Karpas-422 (cell line): ENCODE results near the gene USP4. TPM values are rescaled to one million over a fixed set of nuclear protein-coding genes. Genes with fewer than 3 reads are reported as not detected.
"Not testable (repeated sequence)": the region's sequence is repeated elsewhere in the genome, so short reads cannot be mapped to it uniquely, and the experiment has no call there.

ENCODE experiments used
- DNase-seq: peaks from one replicate; pipeline ENCODE4 v3.0.0-alpha.2; 2015
- H2AFZ ChIP-seq: fragments of 200-600 bp; sonication (generic); 2 replicates; pipeline ENCODE4 v1.6.1; 2014; ENCODE audit warnings: antibody characterized with exemption, low read length, mixed read lengths
- H3K27ac ChIP-seq: fragments of 200-600 bp; sonication (generic); 2 replicates; pipeline ENCODE4 v1.5.1; 2014; ENCODE audit warnings: mild to moderate bottlenecking, low read length, moderate library complexity
- H3K27me3 ChIP-seq: fragments of 200-600 bp; sonication (generic); 2 replicates; pipeline ENCODE4 v1.6.1; 2014; ENCODE audit warnings: low read length, mixed read lengths
- H3K36me3 ChIP-seq: fragments of 200-600 bp; sonication (generic); 2 replicates; pipeline ENCODE4 v1.6.1; 2014; ENCODE audit warnings: low read length, mixed read lengths; ENCODE audit not compliant: insufficient read depth
- H3K4me1 ChIP-seq: fragments of 200-600 bp; sonication (generic); 2 replicates; pipeline ENCODE4 v1.6.1; 2014; ENCODE audit warnings: mild to moderate bottlenecking, low read length, mixed read lengths
- H3K4me2 ChIP-seq: fragments of 200-600 bp; sonication (generic); 2 replicates; pipeline ENCODE4 v1.6.1; 2014; ENCODE audit warnings: low read length, low read depth, mild to moderate bottlenecking; ENCODE audit not compliant: poor library complexity, severe bottlenecking
- H3K4me3 ChIP-seq: fragments of 200-600 bp; sonication (generic); 2 replicates; pipeline ENCODE4 v1.5.1; 2014; ENCODE audit warnings: mild to moderate bottlenecking, antibody characterized with exemption, low read length, mixed read lengths
- H3K79me2 ChIP-seq: fragments of 200-600 bp; sonication (generic); 2 replicates; pipeline ENCODE4 v1.6.1; 2014; ENCODE audit warnings: mild to moderate bottlenecking, low read length, mixed read lengths
- H3K9ac ChIP-seq: fragments of 200-600 bp; sonication (generic); 2 replicates; pipeline ENCODE4 v1.6.0; 2014; ENCODE audit warnings: low read length
- H3K9me2 ChIP-seq: fragments of 200-600 bp; sonication (generic), shearing (Covaris generic); replicated peaks from 2 replicates; pipeline ENCODE4 v1.6.0; 2014; ENCODE audit warnings: mild to moderate bottlenecking, low read length, moderate library complexity; ENCODE audit not compliant: insufficient read depth
- H3K9me3 ChIP-seq: fragments of 300-700, 200-600 bp; sonication (generic); 2 replicates; pipeline ENCODE4 v1.6.1; 2014; ENCODE audit warnings: low read length, mixed read lengths
- H4K20me1 ChIP-seq: fragments of 200-600 bp; sonication (generic); 2 replicates; pipeline ENCODE4 v1.6.1; 2014; ENCODE audit warnings: mild to moderate bottlenecking, antibody characterized with exemption, low read length, low read depth; ENCODE audit not compliant: insufficient read depth
- small RNA-seq: library from RNA; depleted of rRNA; stranded (forward); fragments of <200 nt; gene quantifications from one replicate; pipeline ENCODE3, GENCODE V24; 2014
- total RNA-seq: library from RNA; depleted of rRNA; stranded (reverse); fragments of >200 nt; shearing (Covaris generic); gene quantifications from 2 replicates; pipeline ENCODE4 v1.2.3, GENCODE V29; 2014; ENCODE audit warnings: low replicate concordance; rRNA removed

Gene USP4
- total RNA-seq, 1 experiment from 2014 or later, result 30.0 TPM

DNA sequence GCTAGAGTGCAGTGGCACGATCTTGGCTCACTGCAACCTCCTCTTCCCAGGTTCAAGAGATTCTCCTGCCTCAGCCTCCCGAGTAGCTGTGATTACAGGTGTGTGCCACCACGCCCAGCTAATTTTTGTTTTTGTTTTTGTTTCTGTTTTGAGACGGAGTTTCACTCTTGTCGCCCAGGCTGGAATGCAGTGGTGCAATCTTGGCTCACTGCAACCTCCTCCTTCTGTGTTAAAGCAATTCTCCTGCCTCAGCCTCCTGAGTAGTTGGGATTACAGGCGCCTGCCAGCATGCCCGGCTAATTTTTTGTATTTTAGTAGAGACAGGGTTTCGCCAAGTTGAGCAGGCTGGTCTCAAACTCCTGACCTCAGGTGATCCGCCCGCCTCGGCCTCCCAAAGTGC, 99.8 kb downstream of the USP4 start:
- H3K9me2 ChIP-seq, H3K36me3 ChIP-seq, DNase-seq, H2AFZ ChIP-seq, H3K27me3 ChIP-seq, H3K4me2 ChIP-seq, H4K20me1 ChIP-seq, H3K4me3 ChIP-seq, H3K79me2 ChIP-seq, H3K27ac ChIP-seq, H3K9me3 ChIP-seq, H3K9ac ChIP-seq: not testable (repeated sequence)
- peaks cover 12% of the 10 kb centered on the region for H3K4me1 ChIP-seq

DNA sequence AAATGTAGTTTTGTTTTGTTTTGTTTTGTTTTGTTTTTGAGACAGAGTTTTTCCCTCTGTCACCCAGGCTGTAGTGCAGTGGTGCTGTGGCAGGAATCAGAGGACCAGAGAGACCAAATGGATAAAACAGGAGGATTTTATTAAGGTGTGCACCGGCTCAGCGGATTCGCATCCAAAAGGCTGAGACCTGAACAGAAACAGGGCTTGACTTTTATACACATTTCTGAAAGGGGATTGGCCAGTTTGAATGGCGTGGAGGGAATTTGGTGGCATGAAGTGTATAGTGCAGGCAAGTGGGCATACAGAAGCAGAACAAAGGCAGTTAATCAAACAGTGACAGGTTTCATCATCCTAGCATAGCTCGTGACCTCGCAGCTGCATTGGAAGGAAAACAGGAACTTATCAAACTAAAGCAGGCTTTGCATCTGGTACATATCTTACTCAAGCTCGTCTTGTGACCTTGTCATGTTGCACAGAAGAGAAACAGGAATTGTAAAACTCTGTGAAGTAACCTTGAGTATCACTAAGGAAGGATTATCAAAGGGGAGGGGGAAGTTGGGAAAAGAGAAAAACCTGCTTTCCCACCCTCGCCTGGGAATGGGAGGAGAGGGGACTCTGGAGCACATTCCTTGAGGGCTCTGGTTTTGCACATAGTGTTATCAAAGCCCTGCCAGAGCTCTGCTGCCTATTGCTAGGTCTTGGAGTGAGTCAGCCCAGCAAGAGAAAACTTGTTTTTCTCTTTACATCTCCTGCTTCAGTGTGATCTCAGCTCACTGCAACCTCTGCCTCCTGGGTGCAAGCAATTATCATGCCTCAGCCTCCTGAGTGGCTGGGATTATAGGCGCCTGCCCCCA, 101.4 kb downstream of the USP4 start:
- H3K9me2 ChIP-seq, result no peaks in the 10 kb centered on the region
- peak overlapping the region; percentile 39; the same call in 1 of the 2 replicates for H3K4me3 ChIP-seq
- peak overlapping the region; percentile 58 for H3K9ac ChIP-seq
- no peaks in the 10 kb centered on the region for H4K20me1 ChIP-seq
- H3K9me3 ChIP-seq, result peaks cover 12% of the 10 kb centered on the region
- peaks cover 12% of the 10 kb centered on the region for H3K4me1 ChIP-seq
- H3K36me3 ChIP-seq, result no peaks in the 10 kb centered on the region
- no peaks in the 10 kb centered on the region for H3K27me3 ChIP-seq
- DNase-seq, result peak; percentile 82
- H3K27ac ChIP-seq, result peak overlapping the region; percentile 92
- peak overlapping the region; percentile 91; the same call in 1 of the 2 replicates for H2AFZ ChIP-seq
- peak overlapping the region; percentile 44 for H3K4me2 ChIP-seq
- no peaks in the 10 kb centered on the region for H3K79me2 ChIP-seq

DNA sequence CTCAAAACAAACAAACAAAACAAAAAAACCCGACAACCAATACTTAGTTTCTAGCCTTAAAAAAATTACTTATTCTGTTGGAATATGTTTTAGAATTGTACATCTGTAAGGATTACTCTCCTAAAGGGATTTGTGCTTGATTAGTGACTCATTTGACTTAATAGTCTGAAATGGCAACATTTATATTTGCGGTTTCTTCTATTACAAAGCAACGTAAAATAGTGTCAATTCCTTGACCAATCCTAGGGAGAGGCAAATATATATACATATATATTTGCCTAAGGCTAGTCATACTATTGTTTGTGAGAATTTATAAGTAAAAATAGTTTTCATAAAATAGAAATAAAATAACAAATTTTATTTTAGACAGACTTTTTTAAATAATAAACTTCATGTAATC, 102.5 kb downstream of the USP4 start:
- Histone ChIP-seq H3K36me3 (no peaks in the 10 kb centered on the region), H3K4me3 (no peak overlapping the region), H2AFZ (no peak overlapping the region), H3K9me2 (no peaks in the 10 kb centered on the region), H3K27me3 (no peaks in the 10 kb centered on the region), H3K4me1 (peaks cover 12% of the 10 kb centered on the region), H3K9ac (no peak overlapping the region), H3K79me2 (no peaks in the 10 kb centered on the region), H4K20me1 (no peaks in the 10 kb centered on the region), H3K4me2 (no peak overlapping the region), H3K27ac (no peak overlapping the region), H3K9me3 (peaks cover 19% of the 10 kb centered on the region)
- no peak for DNase-seq

DNA sequence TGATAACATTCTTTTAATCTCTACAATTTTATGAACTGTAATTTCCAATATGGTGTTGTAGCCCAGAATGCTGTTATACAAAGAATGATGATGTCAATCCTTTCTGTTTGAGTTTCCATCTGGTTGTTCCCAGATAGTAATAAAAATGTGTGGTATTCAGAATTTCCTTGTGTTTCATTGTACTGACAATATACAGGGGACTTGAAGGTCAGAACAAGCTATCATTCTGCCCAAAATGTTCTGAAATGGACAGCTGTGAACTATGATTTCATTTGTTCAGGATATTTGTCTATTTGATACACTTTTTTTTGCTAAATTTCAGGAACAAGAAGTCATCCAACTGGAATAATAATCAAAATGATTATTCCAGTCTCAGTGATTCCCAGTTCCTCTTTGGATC, 103.6 kb downstream of the USP4 start:
- H4K20me1 ChIP-seq, result no peaks in the 10 kb centered on the region
- no peaks in the 10 kb centered on the region for H3K9me2 ChIP-seq
- no peak for DNase-seq
- H3K27ac ChIP-seq, result no peak overlapping the region
- no peaks in the 10 kb centered on the region for H3K36me3 ChIP-seq
- H3K9me3 ChIP-seq, result peaks cover 19% of the 10 kb centered on the region
- H3K9ac ChIP-seq, result no peak overlapping the region
- no peak overlapping the region for H2AFZ ChIP-seq
- H3K27me3 ChIP-seq, result no peaks in the 10 kb centered on the region
- H3K4me1 ChIP-seq, result peaks cover 12% of the 10 kb centered on the region
- no peak overlapping the region for H3K4me2 ChIP-seq
- no peak overlapping the region for H3K4me3 ChIP-seq
- no peaks in the 10 kb centered on the region for H3K79me2 ChIP-seq

DNA sequence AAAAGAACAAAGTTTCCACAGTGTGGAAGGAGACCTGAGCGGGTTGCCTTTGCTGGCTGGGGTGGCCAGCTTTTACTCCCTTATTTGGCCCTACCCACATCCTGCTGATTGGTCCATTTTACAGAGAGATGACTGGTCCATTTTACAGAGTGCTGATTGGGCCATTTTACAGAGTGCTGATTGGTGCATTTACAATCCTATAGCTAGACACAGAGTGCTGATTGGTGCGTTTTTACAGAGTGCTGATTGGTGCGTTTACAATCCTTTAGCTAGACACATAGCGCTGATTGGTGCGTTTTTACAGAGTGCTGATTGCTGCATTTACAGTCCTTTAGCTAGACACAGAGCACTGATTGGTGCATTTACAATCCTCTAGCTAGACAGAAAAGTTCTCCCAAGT, 111.0 kb downstream of the USP4 start:
- not testable (repeated sequence) for H3K36me3 ChIP-seq, H3K9ac ChIP-seq, H3K4me3 ChIP-seq, H4K20me1 ChIP-seq, H2AFZ ChIP-seq, H3K79me2 ChIP-seq, H3K9me2 ChIP-seq, H3K4me1 ChIP-seq, H3K27ac ChIP-seq, H3K4me2 ChIP-seq, DNase-seq, H3K27me3 ChIP-seq
- H3K9me3 ChIP-seq, result peaks cover 18% of the 10 kb centered on the region

Small RNAs within 50 kb of the gene (small RNA-seq; reads per million reads assigned to genes)
- not detected for gene AC121247.2
- gene MIR4271, result not detected
- gene RF00019, result not detected

Other genes with a start within 250 kb of the USP4 start
- gene QRICH1, start 246.0 kb downstream of the USP4 start, total RNA-seq, result 75.4 and 80.0 TPM in 2 replicates
- gene QARS1, start 235.3 kb downstream of the USP4 start, total RNA-seq, result 220 and 257 TPM in 2 replicates
- gene USP19, start 219.2 kb downstream of the USP4 start, total RNA-seq, result 31.5 and 111 TPM in 2 replicates
- gene LAMB2, start 207.0 kb downstream of the USP4 start, total RNA-seq, result 3.8 TPM in 1 of 2 replicates, not detected in the other
- gene CCDC71, start 173.7 kb downstream of the USP4 start, total RNA-seq, result 18.4 and 22.0 TPM in 2 replicates
- gene KLHDC8B, start 168.5 kb downstream of the USP4 start, total RNA-seq, result 8.4 and 16.5 TPM in 2 replicates
- 1.6 and 3.6 TPM in 2 replicates for gene C3orf62, start 62.8 kb downstream of the USP4 start, total RNA-seq
- 89.0 and 127 TPM in 2 replicates for gene GPX1, start 18.3 kb upstream of the USP4 start, total RNA-seq
- 227 and 281 TPM in 2 replicates for gene RHOA, start 71.9 kb upstream of the USP4 start, total RNA-seq
- gene TCTA, start 72.4 kb upstream of the USP4 start, total RNA-seq, result 17.2 and 26.9 TPM in 2 replicates
- gene AMT, start 82.4 kb upstream of the USP4 start, total RNA-seq, result 2.4 and 5.9 TPM in 2 replicates
- gene NICN1, start 89.3 kb upstream of the USP4 start, total RNA-seq, result 17.8 and 23.9 TPM in 2 replicates
- 11.3 and 19.1 TPM in 2 replicates for gene DAG1, start 130.2 kb upstream of the USP4 start, total RNA-seq
- gene BSN, start 214.4 kb upstream of the USP4 start, total RNA-seq, result 0.37 and 0.61 TPM in 2 replicates